HepG2 (cell line): Measurements from ENCODE around the gene ZMIZ1. TPM values are rescaled to one million over a fixed set of nuclear protein-coding genes. Genes with fewer than 3 reads are reported as not detected.

ENCODE experiments used
- ATAC-seq: fragments of 200-7000 bp; cut with Tn5 transposase; 3 replicates; pipeline ENCODE4 v1.9.1; 2020; ENCODE audit warnings: mild to moderate bottlenecking, moderate library complexity
- BruUV-seq: library from RNA; stranded (reverse); fragments of 400-500 nt; replicated peaks from 2 replicates; lab custom pipeline; 2021; lab: Mats Ljungman, UMichigan
- CTCF ChIA-PET: fragments of 300-600 bp; formaldehyde crosslinking; extraction: SDS; loops from one replicate; lab custom pipeline; 2021; ENCODE audit warnings: low total read pairs, inconsistent platforms, low intra/inter-chr PET ratio; lab: Yijun Ruan, JAX
- POLR2A ChIA-PET: fragments of 350-600 bp; sonication (Branson Sonifier 250); formaldehyde crosslinking; loops from one replicate; lab custom pipeline; 2020; ENCODE audit warnings: antibody characterized with exemption, inconsistent platforms; lab: Yijun Ruan, JAX
- DNase-seq: peaks from one replicate; pipeline ENCODE4 v3.0.0-alpha.2; 2015; ENCODE audit warnings: low spot score
- FAIRE-seq: peaks from 3 replicates; lab custom pipeline; 2011; peaks lifted over from hg19 to GRCh38; lab: Jason Lieb, UNC
- H2AFZ ChIP-seq: one replicate; pipeline ENCODE4 v1.6.1; 2011; ENCODE audit warnings: low read length, inconsistent platforms
- H3K27ac ChIP-seq: fragments of 300-600 bp; 3 replicates; pipeline ENCODE4 v1.8.0; 2011; ENCODE audit warnings: mixed run types, mild to moderate bottlenecking, mixed read lengths, low read length, inconsistent platforms; ENCODE audit not compliant: insufficient read depth; ENCODE audit errors: extremely low read length
- H3K27me3 ChIP-seq, 2 experiments: fragments of 200-600 bp in 1 of 2; 2 replicates in 1 of 2; 3 replicates in 1 of 2; pipeline versions ENCODE4 v1.6.0 to v1.8.0; 2011; ENCODE audit warnings: low read length in 2 of 2, mild to moderate bottlenecking in 2 of 2, moderate library complexity in 2 of 2, inconsistent platforms in 1 of 2; ENCODE audit not compliant: insufficient read depth in 2 of 2, control insufficient read depth in 1 of 2
- H3K36me3 ChIP-seq, 2 experiments: fragments of 200-600 bp in 1 of 2; replicated peaks in 1 of 2; 2 replicates in 1 of 2; 3 replicates in 1 of 2; pipeline versions ENCODE4 v1.5.1 to v1.8.0; 2011; ENCODE audit warnings: low read length in 2 of 2, inconsistent platforms in 1 of 2; ENCODE audit not compliant: insufficient read depth in 2 of 2, control insufficient read depth in 1 of 2
- H3K4me1 ChIP-seq: 2 replicates; pipeline ENCODE4 v1.5.1; 2012; ENCODE audit warnings: low read length, inconsistent platforms; ENCODE audit not compliant: insufficient read depth
- H3K4me2 ChIP-seq: 2 replicates; pipeline ENCODE4 v1.6.0; 2011; ENCODE audit warnings: low read depth, low read length, inconsistent platforms
- H3K4me3 ChIP-seq, 3 experiments: fragments of 200-600 bp in 1 of 3; sonication (generic), shearing (Covaris generic) in 1 of 3; replicated peaks in 1 of 3; 2 replicates each; pipeline ENCODE4 v1.5.1; 2011 to 2016; ENCODE audit warnings: low read length in 3 of 3, inconsistent platforms in 2 of 3, low read depth in 2 of 3, mild to moderate bottlenecking in 2 of 3, control low read depth in 1 of 3, mixed read lengths in 1 of 3; ENCODE audit not compliant: insufficient read depth in 1 of 3
- H3K79me2 ChIP-seq: one replicate; pipeline ENCODE4 v1.6.1; 2011; ENCODE audit warnings: low read length, inconsistent platforms; ENCODE audit not compliant: insufficient read depth
- H3K9ac ChIP-seq: 2 replicates; pipeline ENCODE4 v1.6.0; 2011; ENCODE audit warnings: mild to moderate bottlenecking, low read depth, low read length, inconsistent platforms; ENCODE audit not compliant: insufficient read depth
- H3K9me3 ChIP-seq: 2 replicates; pipeline ENCODE4 v1.5.1; 2012; ENCODE audit warnings: mild to moderate bottlenecking, low read length
- H4K20me1 ChIP-seq: 2 replicates; pipeline ENCODE4 v1.6.0; 2011; ENCODE audit warnings: inconsistent platforms, mild to moderate bottlenecking, low read length, moderate library complexity; ENCODE audit not compliant: insufficient read depth
- ARID2 ChIP-seq: sonication (generic); formaldehyde crosslinking; IDR thresholded peaks from 2 replicates; pipeline ENCODE4 v1.8.1; 2022; ENCODE audit warnings: mild to moderate bottlenecking, missing genetic modification reagents, borderline replicate concordance
- ARNT2 ChIP-seq: sonication (generic); formaldehyde crosslinking; IDR thresholded peaks from 2 replicates; pipeline ENCODE4 v1.8.0; 2022; ENCODE audit warnings: mild to moderate bottlenecking, low read depth, missing genetic modification reagents, moderate library complexity
- ATF7-NPFF ChIP-seq: sonication (generic); formaldehyde crosslinking; IDR thresholded peaks from 2 replicates; pipeline ENCODE4 v1.8.1; 2023; ENCODE audit warnings: mild to moderate bottlenecking, low read depth, missing genetic modification reagents, moderate library complexity
- CREBL2 ChIP-seq: sonication (generic); formaldehyde crosslinking; IDR thresholded peaks from 2 replicates; pipeline ENCODE4 v1.8.1; 2023; ENCODE audit warnings: missing genetic modification reagents, mild to moderate bottlenecking, borderline replicate concordance
- HMG20B ChIP-seq: conservative IDR thresholded peaks from 2 replicates; pipeline ENCODE4 v1.6.1; 2016; ENCODE audit warnings: missing genetic modification reagents, missing compliant biosample characterization
- KLF9 ChIP-seq: IDR thresholded peaks from 2 replicates; pipeline ENCODE4 v1.6.1; 2016; ENCODE audit warnings: low read depth
- NFKB2 ChIP-seq: sonication (generic); formaldehyde crosslinking; IDR thresholded peaks from 2 replicates; pipeline ENCODE4 v1.4.0; 2020; ENCODE audit warnings: missing genetic modification reagents, borderline replicate concordance
- PRPF4 ChIP-seq: fragments of 200-400 bp; formaldehyde crosslinking; IDR thresholded peaks from 2 replicates; pipeline ENCODE4 v1.6.1; 2016; ENCODE audit warnings: low read length, low read depth; ENCODE audit not compliant: poor library complexity, severe bottlenecking
- RXRB ChIP-seq: IDR thresholded peaks from 2 replicates; pipeline ENCODE4 v1.6.1; 2016; ENCODE audit warnings: borderline replicate concordance, missing genetic modification reagents, missing compliant biosample characterization
- ZBTB34 ChIP-seq: sonication (generic); formaldehyde crosslinking; IDR thresholded peaks from 2 replicates; pipeline ENCODE4 v1.8.0; 2022; ENCODE audit warnings: mild to moderate bottlenecking, missing genetic modification reagents
- ZNF724P ChIP-seq: sonication (generic); formaldehyde crosslinking; IDR thresholded peaks from 2 replicates; pipeline ENCODE4 v1.8.0; 2022; ENCODE audit warnings: missing genetic modification reagents, borderline replicate concordance
- ZNF768 ChIP-seq: sonication (generic); formaldehyde crosslinking; IDR thresholded peaks from 2 replicates; pipeline ENCODE4 v1.4.0; 2020; ENCODE audit warnings: missing genetic modification reagents
- ZNF770 ChIP-seq: sonication (generic); formaldehyde crosslinking; IDR thresholded peaks from 2 replicates; pipeline ENCODE4 v1.5.0; 2020; ENCODE audit warnings: mild to moderate bottlenecking, missing genetic modification reagents
- ZNF788 ChIP-seq: sonication (generic); formaldehyde crosslinking; IDR thresholded peaks from 2 replicates; pipeline ENCODE4 v1.5.0; 2020; ENCODE audit warnings: mild to moderate bottlenecking, missing genetic modification reagents, borderline replicate concordance
- WGBS: methylation state at CpG from one replicate; pipeline ENCODE4 v1.1.6; 2017; ENCODE audit warnings: low lambda C conversion rate; 5-methylcytosine and 5-hydroxymethylcytosine counted together
- in situ Hi-C: cut with HindIII; loops from 2 replicates; pipeline ENCODE4 v1.10.0; 2017; ENCODE audit warnings: low pct_unique_long_range_greater_than_20kb; ENCODE audit not compliant: extremely low pct_ligation_motif_present
- intact Hi-C: fragments of 100-400 bp; cut with micrococcal nuclease; formaldehyde crosslinking; loops from one replicate; pipeline ENCODE4 v1.10.0; 2022; ENCODE audit not compliant: unreplicated experiment
- polyA plus RNA-seq, 8 experiments: library from polyadenylated mRNA; depleted of rRNA in 3 of 8; stranded (reverse) in 7 of 8; unstranded in 1 of 8; fragments of >200 nt; fragmentation: Illumina TruSeq in 4 of 8; extraction: Trizol in 4 of 8; gene quantifications; 2 replicates each; pipeline versions ENCODE4 v1.2.1 to v1.2.3, GENCODE V29; 2011 to 2016; ENCODE audit warnings: low read depth in 4 of 8, missing spikeins in 1 of 8, mixed read lengths in 1 of 8; ENCODE audit not compliant: insufficient read depth in 1 of 8
- total RNA-seq, 5 experiments: library from RNA; depleted of rRNA; stranded (reverse); fragments of >200 nt; fragmentation: Illumina TruSeq; extraction: Trizol; gene quantifications; 2 replicates each; pipeline ENCODE4 v1.2.3, GENCODE V29; 2016; ENCODE audit warnings: low read depth in 1 of 5
- TF ChIP-seq, protein P1 (sequence below): sonication (generic); formaldehyde crosslinking; IDR thresholded peaks from 2 replicates; pipeline ENCODE4 v1.5.0; 2020; ENCODE audit warnings: missing genetic modification reagents, mild to moderate bottlenecking, borderline replicate concordance

ZMIZ1 gene
- total and polyA plus RNA-seq, 2 of the 13 experiments (the other 11 are each of a cell fraction or from before 2014, with no cell fraction given), result 5.3 to 10.2 TPM

DNA sequence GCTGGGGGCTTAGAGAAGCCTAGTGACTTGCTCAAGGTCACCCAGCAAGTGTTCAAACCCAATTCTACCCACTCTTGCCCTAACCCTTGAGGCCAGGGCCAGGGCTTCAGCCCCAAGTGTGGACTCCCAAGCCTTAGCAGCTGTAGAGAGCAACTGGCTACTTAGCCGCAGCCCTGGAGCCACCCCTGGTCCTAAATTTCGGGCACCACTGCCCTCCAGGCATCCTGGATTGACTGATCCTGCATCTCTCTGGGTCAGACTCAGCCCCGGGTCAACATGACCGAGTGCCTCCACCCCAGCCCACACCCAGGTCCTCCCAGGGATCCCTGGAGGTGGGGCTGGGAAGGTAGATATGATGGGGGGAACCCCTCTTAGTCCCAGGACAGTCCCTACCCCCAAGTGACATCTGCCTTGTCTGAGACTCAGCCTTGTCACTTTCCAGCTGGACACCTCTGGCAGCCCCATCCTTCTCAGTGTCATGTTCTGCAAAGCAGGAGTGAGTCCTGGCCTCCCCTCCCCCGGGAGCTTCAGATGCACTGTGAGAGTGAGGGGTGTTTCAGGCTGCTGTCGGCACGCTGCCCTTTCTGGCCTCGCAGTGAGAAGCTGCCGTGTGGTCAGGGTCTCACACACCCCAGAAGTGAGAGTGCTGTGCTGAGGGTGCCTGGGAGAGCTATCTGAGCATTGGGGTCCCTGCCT, 89.8 kb downstream of the ZMIZ1 start:
- in situ Hi-C loops, result no loop called here
- no peak for DNase-seq
- Histone ChIP-seq H3K4me2 (0 out of 2 replicates have a peak overlapping the region, but pooled peaks have one; percentile 48), H4K20me1 (peaks cover 3% of the 10 kb centered on the region; the same call in 1 of the 2 replicates), H3K4me1 (peaks cover 73% of the 10 kb centered on the region), H3K4me3 (no peak overlapping the region), H3K79me2 (peaks cover 37% of the 10 kb centered on the region), H3K9ac (peak overlapping the region; percentile 12), H3K27me3 (no peaks in the 10 kb centered on the region), H3K27ac (peak overlapping the region; percentile 67), H2AFZ (no peak overlapping the region)
- 72% methylated on average over 3 of the region's 9 CpGs for WGBS
- FAIRE-seq, result no peak
- no TSS peak for BruUV-seq
- intact Hi-C loops, result no loop called here
- TF ChIP-seq ARNT2 (CRISPR knock-in tag) (no peak), ZNF770 (CRISPR knock-in tag) (no peak), PRPF4 (no peak), RXRB (CRISPR knock-in tag) (no peak), ZNF724P (CRISPR knock-in tag) (0 out of 2 replicates have a peak, but pooled peaks have one; percentile 62), KLF9 (CRISPR knock-in tag) (no peak), HMG20B (CRISPR knock-in tag) (no peak), ZNF768 (no peak), ARID2 (CRISPR knock-in tag) (no peak), ZBTB34 (no peak), ATF7-NPFF (CRISPR knock-in tag) (0 out of 2 replicates have a peak, but pooled peaks have one; percentile 36), CREBL2 (CRISPR knock-in tag) (no peak), ZNF788 (no peak), NFKB2 (CRISPR knock-in tag) (no peak)
- TF ChIP-seq, protein P1, sequence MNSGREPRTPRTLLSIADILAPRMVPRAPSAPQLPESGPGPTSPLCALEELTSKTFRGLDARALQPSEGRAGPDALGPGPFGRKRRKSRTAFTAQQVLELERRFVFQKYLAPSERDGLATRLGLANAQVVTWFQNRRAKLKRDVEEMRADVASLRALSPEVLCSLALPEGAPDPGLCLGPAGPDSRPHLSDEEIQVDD, result no peak
- TF ChIP-seq, all 625 proteins: peak for 2
- Histone ChIP-seq H3K36me3 (peaks cover 12 to 46% of the 10 kb centered on the region in 2 experiments), H3K9me3 (no peaks in the 10 kb centered on the region)
- ChIA-PET POLR2A (interaction anchor here (1.3 to 3.1 kb wide), 9 partner anchors 10 to 99 kb away, joined by 3 to 31 read pairs (median 9); no protein-coding TSS in a partner anchor), CTCF (no interaction called here)
- ATAC-seq, result no peak
